ENCODE data around the gene LHFPL6.

Gene LHFPL6

DNA sequence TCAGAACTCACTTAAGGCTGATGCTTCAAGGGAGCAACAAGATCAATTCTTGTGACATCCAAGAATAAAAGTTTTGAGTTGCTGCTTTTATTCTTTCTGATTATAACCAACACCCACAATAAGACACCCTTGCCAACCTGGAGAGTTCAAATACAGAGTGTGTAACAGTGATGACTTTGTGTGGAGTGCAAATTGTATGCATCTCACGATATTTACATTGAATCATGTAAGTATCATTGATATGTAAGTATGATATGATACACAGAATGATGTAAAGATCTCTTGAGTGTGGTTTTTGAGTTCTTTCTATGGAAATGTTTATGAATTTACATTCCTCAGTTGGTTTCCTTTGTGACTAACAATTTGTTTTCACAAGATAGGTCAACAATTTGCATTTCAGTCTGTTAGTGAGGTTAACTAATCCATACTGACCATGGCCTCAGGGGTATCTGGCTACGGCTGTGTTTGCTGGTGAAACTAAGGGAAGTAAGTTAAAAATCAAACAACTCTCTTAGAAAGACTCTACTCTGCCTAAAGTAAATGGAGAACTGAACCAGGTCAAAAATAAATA is 12.4 kb downstream of the LHFPL6 start:
- no peak for DNase-seq

DNA sequence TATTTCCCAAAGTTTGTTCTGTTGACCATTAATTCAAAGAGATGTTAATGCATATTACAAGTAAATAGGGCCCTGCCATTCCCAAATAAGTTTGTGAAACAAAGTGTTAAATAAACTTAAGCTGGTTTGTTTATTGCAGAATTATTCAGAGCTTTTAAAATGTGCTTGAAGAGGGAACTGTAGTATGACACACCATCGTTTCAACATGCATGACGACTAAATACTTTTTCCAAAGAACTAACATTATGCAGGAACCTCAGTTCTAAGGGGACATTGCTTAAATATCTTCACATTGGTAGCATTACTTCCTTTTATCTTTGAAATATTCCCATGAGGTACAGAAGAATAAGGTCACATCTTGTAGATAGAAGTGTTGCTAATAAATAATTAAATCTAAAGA is 14.6 kb downstream of the LHFPL6 start:
- DNase-seq: no peak

GRCh38 chr13:39587939-39588338 is 15.1 kb downstream of the LHFPL6 start:
- DNase-seq: no peak

DNA sequence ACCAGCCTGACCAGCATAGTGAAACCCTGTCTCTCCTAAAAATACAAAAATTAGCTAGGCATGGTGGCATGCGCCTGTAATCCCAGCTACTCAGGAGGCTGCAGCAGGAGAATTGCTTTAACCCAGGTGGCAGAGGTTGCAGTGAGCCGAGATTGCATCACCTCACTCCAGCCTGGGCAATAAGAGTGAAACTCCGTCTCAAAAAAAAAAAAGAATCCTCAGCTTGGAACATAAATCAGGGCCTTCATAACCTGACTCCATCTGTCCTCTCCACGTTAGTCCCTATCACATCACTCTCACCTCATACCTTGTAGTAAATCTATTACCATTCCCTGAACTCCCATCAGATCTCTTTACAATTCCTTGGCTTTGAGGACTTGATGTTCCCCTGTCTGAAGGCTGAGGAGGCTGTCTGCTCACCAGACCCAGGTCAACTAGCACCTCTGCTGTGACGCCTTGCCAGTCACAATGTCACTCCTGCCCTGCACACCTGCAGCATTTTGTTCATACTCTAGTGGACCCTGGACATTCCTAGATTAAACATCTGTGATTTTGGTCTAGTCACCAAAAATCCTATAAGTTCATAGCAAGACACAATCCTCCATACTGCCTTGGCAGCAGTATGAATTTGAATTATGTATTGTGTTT is 15.9 kb downstream of the LHFPL6 start:
- DNase-seq: no peak

DNA sequence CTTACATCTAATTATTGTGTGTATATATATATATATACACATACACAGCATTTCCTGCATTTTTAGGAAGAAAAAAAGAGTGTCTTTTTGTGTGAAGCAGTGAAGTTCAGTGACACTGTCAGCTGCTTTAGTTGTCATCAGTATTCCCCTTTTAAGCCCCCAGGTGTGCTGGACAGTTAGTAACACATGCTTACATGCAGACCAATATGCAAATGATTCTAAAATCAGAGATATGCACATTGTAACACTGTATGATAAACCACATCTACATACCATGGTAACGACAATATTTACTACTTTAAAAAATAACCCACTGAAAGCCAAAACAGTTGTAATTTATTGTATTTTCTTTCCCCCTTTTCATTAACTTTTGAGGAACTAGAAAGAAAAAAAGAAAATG is 16.8 kb downstream of the LHFPL6 start:
- DNase-seq: no peak

- DNase-seq: no peak
Measured at GRCh38 chr13:39585219-39585618, 17.8 kb downstream of the LHFPL6 start.

GRCh38 chr13:39580881-39581575 is 22.0 kb downstream of the LHFPL6 start:
- DNase-seq: no peak

DNA sequence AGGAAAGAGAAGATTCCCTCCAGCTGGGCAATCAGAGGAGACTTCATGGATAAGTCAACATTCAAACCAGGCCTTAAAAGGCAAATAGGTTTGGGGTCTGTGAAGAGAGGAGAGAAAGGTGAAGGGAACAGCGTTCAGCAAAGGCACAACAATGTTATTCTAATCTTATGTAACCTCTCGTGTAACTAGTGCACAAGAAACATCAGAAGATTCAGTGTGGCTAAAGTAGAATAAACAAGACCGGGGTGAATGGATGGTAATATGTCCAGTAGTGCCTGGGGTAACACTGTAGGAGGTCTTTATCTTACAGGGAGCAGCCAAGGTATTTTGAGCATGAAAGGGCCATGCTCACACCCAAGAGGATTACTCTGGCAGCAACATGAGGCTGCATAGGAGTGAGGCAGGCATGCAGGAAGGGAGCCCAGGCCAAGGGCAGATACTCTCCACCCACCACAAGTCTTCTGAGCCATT is 24.1 kb downstream of the LHFPL6 start:
- DNase-seq: no peak

- DNase-seq: no peak
Measured at GRCh38 chr13:39577838-39578491, 25.0 kb downstream of the LHFPL6 start.

- DNase-seq: no peak
Measured at GRCh38 chr13:39577203-39577602, 25.8 kb downstream of the LHFPL6 start.

DNA sequence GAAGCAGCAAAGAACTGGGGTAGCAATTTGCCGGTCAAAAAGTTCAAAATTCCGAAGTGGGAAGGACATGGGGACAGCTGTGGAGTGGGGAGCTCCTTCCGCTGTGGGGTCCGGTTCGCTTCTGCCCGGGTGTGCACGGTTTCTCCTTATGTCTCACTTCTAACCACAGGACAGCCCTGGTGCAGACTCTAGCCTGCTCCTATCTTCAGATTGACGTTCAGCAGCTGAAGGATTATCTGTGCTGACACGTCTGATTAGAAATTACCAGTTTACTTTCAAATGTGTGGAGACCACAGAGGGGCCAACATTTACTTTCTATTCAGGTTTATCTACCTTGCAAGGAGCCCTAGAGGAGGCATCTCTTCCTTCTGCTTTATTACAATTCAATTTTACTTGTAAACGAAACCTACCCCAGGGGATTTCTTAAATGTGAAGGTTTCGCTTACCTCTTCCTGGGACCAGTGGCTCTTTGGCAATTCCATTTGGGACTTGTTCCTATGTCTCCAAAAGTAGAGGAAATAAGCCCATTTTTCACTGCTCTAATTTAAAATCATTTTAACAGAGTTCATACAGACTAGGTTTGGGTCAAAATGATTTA is 27.3 kb downstream of the LHFPL6 start:
- DNase-seq: no peak

DNA sequence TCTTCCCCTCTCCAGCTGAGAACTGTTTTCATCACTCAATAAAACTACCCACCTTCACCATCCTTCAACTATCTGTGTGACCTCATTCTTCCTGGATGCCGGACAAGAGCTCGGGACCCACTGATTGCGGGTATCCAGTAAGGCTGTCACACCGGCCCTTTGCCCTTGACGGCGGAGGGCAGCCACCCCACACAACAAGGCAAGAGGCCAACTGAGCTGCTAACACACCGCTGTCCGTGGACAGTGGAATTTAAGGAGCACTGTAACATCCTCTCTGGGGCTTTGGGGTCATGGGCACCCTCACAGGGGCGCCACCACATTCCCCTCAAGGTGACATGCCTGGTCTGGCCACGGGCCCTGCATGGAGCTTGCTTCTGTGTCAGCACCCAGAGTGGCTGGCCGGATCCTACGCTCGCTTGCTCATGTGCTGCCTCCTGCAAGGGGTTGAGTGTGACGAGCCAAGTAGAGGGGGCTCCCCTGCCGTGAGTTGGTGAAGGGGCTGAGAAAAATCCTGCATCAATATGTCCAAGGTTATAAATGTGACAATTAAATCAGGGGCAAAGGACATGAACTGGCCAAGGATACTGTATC is 31.4 kb downstream of the LHFPL6 start:
- no peak for DNase-seq

GRCh38 chr13:39567569-39567968 is 35.4 kb downstream of the LHFPL6 start:
- DNase-seq: no peak

DNA sequence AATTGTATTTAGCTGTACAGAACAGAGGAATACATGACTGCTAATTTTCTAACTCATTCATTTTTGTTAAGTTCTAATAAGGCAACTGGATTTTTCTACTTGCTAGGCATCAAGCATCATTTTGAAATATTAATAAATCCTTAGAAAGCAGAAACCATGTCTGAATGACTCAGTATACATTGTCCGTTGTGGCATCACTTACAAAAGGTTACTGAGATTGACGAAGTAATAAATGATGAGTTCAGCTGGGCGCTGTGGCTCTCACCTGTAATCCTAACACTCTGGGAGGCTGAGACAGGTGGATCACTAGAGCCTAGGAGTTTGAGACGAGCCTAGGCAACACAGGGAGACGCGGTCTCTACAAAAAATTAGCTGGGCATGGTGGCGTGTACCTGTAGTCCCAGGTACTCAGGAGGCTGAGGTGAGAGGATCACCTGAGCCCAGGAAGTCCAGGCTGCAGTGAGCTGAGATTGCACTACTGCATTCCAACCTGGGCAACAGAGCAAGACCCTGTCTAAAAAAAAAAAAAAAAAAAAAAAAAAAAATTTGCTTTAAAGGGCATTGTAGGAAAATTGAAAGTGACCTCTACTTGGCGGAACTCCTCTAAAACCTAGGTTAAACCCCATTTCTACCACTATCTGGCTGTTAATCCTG is 36.6 kb downstream of the LHFPL6 start:
- no peak for DNase-seq

GRCh38 chr13:39565036-39565949 is 37.7 kb downstream of the LHFPL6 start:
- DNase-seq: no peak

DNA sequence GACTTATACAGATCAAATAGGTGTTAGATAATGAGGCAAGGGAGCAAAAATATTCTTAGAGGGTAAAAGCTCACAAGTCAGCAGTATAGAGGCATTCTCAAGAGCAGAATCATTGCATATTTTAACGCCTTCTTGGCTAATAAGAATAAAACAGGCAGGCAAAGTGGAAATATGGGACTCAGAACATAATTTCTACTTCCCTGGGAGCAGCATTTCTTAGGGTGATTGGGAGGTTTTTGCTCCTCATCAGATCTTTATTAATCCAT is 39.6 kb downstream of the LHFPL6 start:
- DNase-seq: no peak

DNA sequence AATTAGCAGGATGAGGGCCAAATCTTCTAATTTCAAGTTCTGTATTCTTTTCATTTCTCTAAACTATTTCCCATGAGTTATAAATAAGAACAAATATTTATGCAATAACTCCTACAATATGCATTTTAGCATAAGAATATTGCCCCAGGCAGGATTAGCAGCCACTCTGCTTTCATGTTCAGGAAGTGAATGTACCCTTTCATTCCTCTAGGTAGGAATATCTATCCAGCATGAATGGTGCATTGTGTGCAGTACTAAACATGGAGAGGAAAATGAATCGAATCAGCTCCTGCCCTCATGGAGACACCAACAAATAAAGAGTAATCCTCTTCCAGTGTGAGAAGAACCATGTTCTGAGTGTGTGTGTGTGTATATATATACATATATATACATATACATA is 41.0 kb downstream of the LHFPL6 start:
- DNase-seq: no peak

DNA sequence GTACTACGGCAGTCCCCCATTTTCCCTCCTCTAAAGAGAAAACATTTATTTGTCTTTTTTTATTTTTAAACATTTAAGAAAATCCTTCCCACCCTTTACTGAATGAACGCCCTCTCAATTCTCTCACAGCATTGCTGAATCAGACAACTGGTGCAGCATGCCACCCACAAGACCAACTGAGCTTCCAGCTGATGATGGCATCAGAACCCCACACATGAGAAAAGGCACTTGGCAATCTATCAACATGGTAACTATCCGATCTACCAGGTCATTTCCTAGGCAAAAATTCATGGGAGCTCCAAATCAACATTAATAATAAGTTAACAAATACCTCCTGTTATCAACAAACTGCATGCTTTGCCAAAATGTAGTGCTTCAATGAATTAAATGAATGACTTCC is 43.1 kb downstream of the LHFPL6 start:
- DNase-seq: no peak

DNA sequence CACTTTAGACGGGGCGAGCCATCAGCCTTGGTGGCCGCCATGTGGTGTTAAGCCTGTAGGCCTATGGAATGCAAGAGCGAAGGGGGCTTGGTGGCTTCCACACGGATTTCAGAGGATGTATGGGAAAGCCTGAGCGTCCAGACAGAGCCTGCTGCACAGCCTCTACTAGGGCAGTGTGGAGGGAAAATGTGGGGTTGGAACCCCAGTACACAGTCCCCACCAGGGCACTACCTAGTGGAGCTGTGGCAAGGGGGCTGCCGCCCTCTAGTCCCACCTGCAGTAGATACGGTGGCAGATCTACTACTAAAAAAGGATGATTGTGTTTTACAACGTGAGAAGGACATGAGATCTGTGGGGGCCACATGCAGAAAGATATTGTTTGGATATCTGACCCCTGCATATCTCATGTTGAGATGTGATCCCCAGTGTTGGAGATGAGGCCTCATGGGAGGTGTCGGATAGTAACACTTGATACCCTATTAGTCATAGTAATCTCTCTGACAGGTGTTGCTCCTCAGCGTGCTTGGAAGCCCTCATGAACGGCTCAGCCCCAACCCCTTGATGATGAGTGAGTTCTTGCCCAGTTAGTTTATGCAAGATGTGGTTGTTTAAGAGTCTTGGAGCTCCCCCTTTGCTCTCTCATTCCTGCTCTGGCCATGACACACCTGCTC is 45.6 kb downstream of the LHFPL6 start:
- no peak for DNase-seq

GRCh38 chr13:39556866-39557265 is 46.1 kb downstream of the LHFPL6 start:
- DNase-seq: no peak

DNA sequence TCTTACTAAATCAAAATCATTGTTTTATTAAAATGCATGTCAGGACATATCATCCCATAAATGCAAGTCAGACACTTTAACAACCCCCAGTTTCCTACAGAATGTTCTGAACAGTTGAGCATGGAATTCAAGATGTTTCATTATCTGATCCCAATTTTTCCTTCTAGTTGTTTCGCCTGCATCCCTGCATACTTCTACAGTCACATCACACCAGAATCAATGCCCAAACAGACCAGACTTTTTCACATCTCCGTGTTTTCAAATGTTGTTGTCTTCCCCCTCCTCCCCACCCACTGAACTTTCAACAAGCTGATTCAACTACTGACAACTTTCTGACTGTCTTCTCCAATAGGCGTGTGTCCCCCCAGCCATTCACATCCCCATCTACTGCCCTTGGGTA is 48.6 kb downstream of the LHFPL6 start:
- no peak for DNase-seq
